Inflammatory macrophage treated with lipopolysaccharide for 1 hour (primary cell): Measurements from ENCODE around the gene ACP1.

Source experiments
- DNase-seq, 2 donors: peaks; one replicate each; pipeline ENCODE4 v3.0.0-alpha.2; 2020 to 2022

ACP1 gene

GRCh38 chr2:282371-283263, 17.9 kb downstream of the ACP1 start:
- DNase-seq: no peak

GRCh38 chr2:283996-284794, 19.4 kb downstream of the ACP1 start:
- no peak for DNase-seq

- DNase-seq: no peak
Measured at GRCh38 chr2:284896-285492, 20.2 kb downstream of the ACP1 start.

GRCh38 chr2:285531-285930, 20.8 kb downstream of the ACP1 start:
- DNase-seq: no peak

GRCh38 chr2:286035-286434, 21.3 kb downstream of the ACP1 start:
- DNase-seq: no peak

DNA sequence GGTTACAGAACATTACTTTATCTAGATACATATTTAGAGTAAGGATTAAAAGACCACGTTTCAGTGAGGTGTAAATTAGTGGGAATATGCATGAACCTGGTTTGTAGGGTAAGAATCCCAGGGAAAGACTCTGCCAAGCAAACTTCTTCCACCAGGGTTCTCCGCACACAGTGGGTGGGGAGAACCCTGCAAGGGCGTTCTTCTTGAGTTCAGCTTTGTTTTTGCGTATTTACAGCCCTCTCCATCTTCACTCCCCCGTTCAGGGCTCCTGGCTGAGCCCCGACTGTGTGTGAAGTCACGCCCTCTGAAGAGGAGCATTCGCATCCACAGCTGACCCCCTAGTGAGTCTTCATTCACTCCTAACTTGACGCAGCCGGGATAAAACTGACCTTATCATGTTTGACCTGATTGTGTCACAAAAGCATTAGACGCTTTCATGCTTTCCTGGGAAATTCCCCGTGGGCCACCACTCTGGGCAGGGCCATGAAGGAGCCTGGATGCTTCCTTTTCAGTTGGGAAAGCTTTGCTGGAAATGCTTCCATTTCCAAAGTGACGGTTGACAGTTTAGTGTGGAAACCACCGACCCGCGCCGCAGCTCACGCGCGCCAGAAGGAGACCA, 22.1 kb downstream of the ACP1 start:
- DNase-seq: peak; percentile 32 to 78

DNA sequence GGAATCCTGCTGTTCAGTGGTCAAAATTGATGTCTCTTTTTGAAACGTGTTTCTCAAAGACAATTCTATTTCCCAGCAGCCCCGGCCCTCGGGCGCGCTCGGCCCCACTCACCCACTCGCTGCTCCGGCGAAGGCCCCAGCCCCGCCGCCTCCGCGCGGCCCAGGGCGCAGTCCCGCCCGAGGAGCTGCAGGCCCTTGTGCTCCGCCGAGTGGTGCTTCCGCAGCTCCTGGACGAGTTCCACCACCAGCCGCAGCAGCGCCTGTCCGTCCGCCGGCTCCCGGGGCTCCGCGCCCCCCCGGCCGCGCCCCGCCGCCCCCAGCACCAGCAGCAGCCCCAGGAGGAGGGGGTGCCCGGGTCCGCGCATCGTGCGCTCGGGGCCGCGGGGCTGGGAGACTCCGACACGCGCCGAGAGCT, 22.7 kb downstream of the ACP1 start:
- peak in 1 of 2 donors; percentile 23 for DNase-seq

- no peak for DNase-seq
Measured at GRCh38 chr2:287911-288757, 23.4 kb downstream of the ACP1 start, which contains the start of gene ALKAL2. TSS of gene ALKAL2 (minus strand) at chr2:288091. CDS start at chr2:287835, 256 bp downstream.

DNA sequence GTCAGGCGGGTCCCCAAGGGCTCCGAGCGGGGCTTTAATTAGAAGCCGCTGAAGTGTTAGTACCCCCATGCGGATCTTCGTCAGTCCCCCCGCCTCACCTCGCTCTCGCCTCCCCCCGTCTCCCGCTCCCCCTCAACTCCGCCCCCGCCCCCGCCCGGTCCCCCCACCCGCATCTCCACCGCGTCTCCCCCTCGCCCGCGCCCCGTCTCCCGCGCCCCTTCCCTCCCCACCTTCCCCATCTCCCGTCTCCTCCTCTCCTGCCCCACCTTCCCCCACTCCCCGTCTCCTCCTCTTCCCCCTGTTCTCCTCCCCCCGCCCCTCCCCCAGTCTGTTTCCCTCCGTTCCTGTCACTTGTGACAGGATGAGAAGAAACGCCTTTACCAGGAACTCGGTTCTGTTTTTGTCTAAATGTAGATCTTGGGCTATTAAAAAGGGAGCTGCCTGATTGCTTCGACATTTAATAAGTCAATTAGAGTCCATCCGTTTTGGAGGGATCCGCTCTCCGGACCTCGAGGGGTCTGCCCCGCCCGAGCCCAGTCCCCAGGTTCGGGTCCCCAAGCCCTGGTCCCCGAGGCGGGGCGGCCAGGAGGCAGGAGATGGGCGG, 24.1 kb downstream of the ACP1 start:
- no peak for DNase-seq

DNA sequence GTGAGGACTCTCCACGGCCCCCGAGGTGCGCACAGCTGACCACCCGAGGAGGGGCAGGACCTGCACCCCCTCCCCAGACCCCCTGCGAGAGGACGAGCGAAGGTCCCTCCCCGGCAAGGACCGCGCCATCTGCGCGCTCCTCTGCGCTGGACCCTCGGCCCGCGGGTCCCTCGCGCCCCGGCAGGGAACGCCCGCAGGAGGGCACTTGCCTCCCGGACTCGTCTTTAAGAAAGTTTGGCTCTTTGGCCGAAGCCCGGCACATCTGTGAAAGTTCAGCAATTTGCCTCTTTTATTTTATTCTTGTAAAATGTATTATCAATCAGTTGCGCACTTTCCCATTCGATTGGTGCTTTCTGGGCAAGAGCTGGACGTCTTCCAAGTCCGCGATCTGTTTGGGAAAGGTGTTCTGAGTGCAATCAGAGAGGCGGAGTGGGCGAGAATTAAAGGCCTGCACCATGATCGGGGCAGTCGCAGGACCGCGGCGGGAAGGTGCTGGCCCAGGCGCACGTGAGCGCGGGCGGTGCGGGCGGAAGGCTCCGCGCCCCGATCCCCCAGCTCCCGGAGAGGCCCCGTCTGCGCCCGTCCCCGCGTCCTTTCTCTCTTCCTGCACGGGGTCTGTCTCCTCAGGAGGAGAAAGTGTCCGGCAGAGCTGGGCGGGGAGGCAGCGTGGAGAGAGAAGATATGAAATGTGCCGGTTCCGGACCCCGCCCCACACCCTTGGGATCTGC, 24.8 kb downstream of the ACP1 start:
- DNase-seq: no peak

DNA sequence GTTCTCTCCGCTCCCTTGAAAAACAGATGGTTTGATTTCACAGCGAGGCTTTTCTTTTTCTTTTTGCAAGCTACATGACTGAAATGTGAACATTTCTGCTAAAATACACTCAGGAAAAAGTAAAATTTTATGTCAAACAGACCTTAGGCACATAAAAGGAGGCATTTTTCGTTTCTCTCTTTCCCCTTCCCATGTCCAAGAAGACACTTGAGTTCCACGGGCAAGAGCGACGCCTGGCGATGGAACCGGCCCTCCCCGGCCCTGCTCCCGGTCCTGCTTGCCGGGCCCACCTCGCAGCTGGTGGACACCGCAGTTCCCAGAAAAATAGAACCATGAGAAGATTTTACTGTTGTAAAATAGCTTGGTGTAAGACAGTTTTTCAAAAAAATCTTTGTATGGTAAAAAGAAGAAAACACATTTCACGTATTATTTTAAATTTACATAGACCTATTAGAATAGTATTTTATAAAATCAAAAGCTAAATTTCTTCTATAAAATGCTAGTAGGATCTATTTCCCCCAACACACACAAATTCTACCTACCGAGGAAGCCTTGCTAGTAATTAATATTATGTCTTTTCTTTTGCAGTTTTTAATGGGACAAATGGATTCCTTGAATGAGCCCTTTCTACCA, 25.5 kb downstream of the ACP1 start:
- DNase-seq: peak; percentile 40 to 50

- DNase-seq: no peak
Measured at GRCh38 chr2:295090-295489, 30.3 kb downstream of the ACP1 start.

DNA sequence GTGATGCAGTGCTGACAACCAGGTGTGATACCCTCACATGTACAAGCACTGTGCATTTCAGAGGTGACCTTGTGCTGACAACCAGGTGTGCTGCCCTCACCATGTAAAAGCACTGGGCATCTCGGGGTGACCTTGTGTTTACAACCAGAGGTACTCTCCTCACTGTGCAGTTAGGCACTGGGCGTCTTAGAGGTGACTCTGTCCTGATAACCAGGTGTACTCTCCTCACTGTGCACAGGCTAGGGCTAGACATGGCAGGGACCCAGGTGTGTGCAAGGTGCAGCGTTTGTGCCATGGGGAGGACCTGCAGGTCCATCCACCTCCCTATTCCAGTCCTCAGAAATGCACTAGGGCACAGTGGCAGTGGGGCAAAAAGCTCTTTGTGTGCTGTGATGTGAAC, 31.6 kb downstream of the ACP1 start:
- no peak for DNase-seq

DNA sequence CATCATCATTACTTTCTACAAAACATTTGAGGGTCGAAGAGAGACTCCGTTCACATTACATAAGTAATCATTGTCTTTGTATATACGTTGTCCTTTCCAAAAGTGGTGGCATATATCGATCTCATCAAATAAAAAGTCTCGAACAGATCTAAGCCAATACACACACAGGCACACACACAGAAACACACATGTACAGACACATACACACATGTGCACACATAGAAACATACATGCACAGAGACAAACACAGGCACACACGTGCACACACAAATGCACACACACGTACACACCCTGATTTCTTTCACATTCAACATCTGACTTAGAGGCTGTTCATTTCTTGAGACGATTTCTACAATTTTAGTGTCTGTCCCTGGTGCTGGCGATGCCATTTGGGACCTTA, 40.6 kb downstream of the ACP1 start:
- no peak for DNase-seq

- DNase-seq: no peak
Measured at GRCh38 chr2:309148-309953, 44.6 kb downstream of the ACP1 start.

GRCh38 chr2:309954-310510, 45.3 kb downstream of the ACP1 start:
- no peak for DNase-seq

DNA sequence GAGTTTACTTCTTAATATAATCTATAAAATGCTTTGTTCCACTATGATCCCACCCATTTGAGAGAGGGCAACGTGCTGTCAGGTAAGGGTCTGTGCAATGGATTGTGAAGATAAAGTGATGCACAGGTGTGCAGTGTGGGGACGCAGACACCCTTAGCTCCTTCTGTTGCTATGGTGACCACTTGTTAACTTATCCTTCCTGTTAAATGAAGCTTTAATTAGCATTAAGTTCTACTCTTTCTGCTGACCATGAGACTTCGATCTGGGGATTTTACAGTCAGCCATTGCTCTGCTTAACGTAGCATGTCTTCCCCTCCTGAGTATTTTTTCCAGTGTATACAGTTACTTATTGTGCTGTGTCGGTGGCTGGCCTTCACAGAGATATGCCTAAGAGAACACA, 46.2 kb downstream of the ACP1 start:
- DNase-seq: no peak

DNA sequence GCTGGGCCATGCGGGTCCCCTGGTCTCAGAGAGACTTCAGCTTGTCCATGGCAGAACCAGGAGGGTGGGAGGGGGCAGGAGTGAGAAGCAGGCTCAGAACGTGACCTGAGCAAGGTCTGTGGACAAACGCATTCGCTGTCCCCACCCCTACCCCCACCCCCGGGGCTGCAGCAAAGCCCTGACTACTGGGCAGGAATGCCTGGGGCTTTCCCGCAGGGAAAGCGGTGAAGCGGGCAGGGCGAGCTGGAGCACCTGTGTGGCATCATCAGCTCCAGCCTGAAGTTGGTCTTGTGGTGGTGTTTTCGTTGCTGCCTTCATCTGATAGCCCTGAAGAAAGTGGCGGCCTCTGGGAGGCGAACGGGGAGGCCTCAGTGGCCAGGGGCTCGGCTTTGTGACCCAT, 49.2 kb downstream of the ACP1 start:
- no peak for DNase-seq
